Stimulated activated CD8-positive, alpha-beta memory T cell treated with anti-CD3 and anti-CD28 coated beads, Interleukin-4, amount 100 ng/mL, for 1 hour (primary cell): Measurements from ENCODE around the gene LRGUK.

Source experiments
- DNase-seq, 2 donors: peaks; one replicate each; pipeline ENCODE4 v3.0.0-alpha.2; 2020; ENCODE audit warnings: low read depth in 2 of 2, low spot score in 1 of 2

LRGUK gene

DNA sequence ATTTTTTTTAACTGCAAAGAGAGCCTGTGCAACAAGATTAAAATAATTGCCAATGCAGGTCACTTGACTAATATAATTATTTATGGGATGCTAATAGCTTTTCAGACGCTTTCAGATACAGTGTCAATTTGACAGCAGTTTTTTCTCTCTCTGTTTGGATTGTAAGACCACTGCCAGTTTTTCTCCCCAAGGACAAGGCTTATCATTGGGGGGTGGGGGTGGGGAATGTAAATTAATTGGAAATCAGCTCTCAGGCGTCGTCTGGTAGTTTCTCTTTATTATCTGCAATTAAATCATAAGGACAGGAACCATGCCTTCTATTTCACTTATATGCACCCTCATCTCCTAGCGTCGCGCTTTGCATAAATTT is 559 bp upstream of the LRGUK start:
- DNase-seq, result no peak

DNA sequence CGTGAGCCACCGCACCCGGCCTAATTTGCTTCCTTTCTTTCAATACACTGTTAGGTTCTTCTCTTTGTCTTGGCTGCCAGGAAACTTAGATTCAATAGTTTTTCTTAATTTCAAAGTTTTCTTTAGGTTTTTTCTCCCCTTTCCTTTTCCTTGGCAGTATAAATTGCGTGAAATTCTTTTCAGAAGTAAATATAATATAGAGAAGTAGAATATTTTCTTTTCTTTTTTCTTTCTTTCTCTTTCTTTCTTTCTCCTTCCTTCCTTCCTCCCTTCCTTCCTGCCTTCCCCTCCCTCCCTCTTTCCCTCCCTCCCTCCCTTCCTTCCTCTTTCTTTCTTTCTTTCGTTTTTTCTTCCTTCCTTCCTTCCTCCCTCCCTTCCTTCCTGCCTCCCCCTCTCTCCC is 1.7 kb downstream of the LRGUK start:
- DNase-seq, result no peak

DNA sequence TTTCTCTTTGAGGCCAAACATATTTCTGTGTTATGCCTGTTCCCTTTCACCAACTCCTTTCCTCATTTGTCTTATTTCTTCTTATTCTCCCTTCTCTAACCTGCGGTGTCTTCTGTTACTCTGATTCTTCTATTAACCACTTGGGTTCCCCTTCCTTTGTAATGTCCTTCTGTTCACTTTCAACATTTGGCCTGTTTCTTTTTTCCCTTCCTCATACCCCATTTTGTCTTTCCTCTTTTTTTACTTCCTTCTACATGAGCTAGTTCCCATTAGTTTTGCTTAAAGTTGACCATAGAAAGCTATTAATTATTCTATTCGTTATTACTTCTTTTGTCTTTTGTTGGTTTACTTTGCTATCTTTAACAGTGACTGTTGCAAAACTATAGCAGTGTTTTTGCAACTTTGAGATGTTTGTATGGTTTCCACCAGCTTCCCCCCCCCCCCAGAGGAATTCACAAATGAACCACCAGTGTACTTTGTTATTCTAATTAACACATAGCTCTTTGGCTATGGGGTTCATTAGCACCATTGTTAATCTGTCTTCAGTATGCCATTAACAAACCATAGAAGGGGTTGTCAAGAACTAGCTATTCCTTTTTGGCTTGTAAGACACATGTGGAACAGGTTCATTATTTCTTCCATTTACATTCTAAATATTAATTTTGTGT is 2.9 kb downstream of the LRGUK start:
- DNase-seq, result no peak

DNA sequence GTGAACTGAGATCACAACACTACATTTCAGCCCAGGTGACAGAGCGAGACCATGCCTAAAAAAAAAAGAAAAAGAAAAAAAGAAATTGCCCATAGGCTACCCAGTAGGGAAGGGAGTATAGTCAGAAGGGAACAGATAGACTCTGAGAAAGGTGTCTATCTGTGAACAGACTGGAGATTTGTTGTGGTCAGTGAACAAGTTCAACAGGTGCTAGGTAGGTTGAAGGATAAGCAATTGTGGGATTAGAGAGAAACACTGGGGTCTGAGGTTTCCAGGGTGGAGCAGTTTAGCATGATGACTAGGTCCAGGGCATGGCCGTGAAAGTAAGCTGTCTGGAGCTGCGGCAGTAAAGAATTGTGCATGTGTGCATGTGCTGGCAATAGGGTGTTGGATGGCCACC is 6.9 kb downstream of the LRGUK start:
- no peak for DNase-seq

DNA sequence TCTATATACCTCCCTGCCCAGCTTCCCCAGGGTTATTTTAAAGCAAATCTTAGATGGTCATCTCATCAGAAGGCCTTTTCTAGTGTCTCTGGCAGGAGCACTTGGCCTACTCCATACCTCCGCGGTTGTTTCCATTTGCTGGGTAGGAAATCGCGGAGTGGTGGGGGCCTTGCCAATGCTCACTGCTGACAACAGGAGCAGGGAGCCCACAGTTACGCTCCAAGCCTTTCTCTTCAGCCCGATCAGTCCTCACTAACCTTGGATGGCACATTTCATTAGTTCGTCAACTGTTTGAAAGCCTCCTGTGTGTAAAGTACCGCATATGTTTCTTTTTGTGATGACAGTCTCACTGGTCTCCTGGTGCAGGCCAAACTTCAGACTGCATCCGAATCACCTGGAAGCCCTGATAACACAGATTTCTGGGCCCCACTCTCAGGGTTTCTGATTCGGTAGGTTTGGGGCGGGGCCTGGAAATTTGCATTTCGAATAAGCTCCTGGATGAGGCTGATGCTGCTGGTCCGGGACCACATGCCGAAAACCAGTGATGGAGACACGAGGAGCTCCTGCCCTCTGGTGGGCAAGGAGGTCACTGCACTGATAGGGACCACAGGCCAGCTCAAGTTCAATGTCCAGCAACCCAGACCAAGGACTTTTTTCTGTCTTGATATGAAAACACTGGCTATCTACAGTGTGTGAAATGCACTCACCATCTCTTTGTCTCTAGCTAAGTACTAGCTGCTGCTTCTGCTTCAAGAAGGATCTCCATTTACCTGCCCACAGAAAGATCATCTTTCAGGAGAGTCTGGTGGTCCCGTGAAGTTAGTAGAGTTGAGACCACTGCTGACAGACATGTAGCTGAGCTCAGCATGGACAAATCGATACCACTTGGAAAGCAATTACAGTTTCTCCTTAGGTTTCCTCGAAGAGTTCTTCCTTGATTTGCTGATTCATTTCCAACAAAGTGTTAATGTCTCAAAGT is 14.0 kb downstream of the LRGUK start:
- no peak for DNase-seq

DNA sequence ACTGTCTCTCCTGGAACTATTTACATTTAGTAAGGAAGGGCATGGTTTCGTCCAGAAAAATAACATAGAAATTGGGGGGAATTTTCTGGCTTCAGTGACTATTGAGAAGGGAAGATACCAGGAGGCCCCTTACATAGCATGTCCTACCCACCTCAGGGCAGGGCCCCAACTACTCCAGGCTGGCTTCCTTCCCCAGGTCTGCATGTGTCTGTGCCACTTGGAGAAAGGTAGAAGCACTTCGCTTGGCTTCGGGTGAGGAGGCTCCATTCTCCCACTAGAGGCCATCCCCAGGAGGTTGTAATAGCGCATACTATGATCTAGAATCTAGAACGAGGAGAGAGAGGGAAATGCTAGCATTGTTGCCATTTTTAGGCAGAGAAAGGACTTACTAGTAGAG is 14.7 kb downstream of the LRGUK start:
- no peak for DNase-seq

DNA sequence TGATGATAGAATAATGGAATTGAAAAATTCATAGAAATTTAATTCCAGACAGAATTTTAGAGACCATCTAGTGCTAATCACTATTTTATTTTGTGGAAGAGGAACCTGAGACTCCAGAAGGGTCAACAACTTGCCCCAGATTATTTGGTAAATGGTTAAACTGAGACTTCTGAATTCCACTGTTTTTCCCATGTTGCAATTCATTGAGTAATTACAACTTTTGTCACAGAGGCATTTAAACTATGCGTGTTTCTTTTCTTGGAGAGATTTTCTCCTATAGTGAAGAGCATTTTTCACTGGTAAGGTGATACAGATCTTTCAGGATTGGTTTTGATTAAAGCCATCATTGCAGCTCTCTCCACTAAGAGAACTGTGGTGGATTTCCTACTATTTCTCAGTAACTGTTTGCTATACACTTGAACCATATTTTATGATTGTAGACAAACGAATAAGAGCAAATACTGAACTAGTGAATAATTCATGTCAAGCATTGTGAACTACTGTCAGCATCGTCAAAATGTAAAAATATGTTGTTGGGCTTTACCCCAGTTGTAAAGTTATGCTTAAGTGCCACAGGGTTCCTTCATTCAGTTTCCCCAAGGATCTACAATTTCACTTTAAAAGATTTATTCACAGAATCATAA is 26.5 kb downstream of the LRGUK start:
- no peak for DNase-seq

DNA sequence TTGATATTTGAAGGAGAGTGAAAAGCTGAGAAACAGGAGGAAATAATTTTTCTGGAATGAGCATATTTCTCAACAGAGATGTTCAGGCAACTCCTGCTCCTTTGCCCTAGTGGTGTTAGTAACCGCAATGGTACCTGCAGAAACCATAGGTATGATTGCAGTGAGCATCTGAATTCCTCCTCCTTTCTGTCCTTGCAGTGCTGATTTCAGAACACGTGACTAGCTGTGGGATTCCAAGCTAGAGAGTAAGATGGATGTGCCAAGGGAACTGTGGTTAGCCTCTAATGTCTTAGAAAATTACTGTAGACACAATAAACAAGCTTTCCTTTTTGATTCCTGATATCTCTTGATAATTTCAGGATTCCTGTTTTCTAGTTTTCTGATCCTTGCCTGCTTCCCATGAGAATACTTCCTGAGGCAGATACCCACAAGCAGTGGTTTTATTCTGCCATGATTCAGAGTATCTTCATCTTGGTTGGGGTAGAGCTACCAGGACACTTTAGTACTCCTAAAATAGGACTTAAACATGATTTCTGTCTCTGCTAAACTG is 27.5 kb downstream of the LRGUK start:
- no peak for DNase-seq

DNA sequence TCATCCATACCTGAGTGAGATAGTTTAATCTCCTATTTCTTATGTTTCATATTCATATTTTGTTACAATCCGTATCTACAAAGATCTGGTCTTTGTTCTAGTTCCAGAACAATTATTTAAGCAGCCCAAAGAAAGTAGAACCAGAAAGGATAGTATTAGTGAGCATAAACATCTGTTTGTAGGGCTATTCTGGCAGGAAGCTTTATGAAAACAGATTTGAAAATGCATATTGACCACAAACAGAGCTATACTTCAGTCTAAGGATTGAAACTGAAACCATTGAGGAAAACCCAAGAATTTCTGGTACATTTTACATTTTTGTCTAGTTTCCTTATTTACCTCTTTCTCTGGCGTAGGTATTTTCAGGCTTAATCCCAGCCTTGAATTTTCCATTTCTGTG is 28.1 kb downstream of the LRGUK start:
- no peak for DNase-seq

DNA sequence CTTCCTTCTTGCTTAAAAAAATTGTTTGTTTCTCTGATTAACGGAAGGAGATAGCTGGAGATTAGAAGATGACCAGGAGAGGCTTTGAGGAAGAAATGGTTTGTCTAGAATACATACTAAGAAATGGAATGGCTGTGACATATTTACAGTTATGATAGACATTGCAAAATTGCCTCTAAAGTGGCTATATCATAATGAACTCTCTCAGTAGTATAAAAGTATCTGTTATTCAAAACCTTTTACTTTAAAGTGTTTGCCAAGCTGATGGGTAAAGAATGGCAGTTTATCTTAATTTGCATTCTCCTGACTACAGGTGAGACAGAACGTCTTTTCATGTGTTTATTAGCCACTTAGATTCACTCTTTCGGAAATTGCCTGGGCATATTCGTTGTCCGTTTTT is 28.7 kb downstream of the LRGUK start:
- no peak for DNase-seq

DNA sequence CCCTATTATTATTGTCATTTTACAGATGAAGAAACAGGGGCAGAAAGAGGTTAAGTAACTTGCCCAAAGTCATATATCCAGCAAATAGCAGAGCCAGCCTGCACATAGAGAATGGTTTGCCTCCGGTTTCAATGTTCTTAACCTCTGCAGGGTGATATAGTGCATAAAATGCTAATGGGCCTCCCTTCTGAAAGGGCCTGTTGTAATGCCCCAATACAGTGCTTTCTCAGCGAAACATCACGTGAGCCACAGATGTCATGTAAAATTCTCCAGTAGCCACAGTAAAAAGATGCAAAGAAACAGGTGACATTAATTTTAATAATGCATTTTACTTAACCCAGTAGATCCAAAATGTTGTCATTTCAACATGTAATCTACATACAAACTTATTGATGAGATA is 38.1 kb downstream of the LRGUK start:
- DNase-seq, result no peak

DNA sequence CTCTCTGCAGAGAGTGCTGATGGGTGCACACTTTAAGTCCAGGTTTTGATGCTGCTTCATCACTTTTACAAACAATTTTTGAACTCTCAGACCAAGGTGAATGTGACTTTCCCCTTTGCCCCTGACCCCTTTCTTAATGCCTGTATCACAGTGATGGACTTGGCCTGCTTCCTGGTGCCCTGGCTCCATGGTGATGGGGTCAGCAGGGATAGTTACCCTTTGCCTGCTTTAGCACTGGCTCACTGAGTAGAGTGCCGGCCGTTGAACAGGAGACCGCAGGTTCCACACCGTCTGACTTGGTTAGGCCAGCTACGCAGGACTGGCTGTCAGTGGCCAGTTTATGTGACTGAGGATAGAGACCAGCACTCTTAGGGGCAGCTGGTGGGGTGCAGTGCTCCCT is 40.1 kb downstream of the LRGUK start:
- DNase-seq, result no peak

DNA sequence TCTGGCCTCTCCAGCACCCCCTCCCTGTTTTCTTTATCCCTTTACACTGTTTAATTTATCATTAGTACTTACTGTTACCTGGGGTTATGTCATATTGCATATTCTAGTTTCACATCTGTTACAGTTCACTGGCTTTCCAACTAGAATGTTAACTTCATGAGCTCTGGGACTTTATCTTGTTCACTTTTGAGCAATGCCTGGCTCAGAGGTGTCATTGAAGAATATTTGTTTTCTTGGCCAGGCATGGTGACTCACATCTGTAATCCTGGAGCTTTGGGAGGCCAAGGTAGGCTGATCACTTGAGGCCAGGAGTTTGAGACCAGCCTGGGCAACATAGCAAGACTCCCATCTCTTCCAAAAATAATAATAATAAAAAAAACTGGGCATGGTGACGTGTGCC is 40.7 kb downstream of the LRGUK start:
- DNase-seq, result no peak

DNA sequence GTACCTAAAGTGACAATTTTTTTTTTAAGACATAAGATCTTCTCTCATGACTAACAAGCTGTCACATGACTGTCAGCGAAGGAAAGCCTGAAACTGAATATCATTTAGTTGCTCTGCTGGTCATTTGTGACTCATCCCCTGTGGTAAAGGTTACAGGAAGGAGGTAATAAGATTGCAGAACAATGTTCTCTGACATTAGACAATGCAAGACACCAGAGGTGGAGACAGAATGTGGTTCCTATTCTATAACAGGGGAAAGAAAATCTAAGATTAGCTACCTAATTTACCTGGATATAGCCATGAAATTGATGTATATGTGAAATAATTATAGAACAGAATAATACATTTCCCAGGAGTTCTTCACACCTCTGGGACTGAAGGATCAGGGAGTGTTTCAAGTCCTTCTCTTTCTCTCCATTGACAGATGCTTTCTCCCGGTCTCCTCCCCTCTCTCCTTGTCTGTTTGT is 47.7 kb downstream of the LRGUK start:
- DNase-seq, result no peak

DNA sequence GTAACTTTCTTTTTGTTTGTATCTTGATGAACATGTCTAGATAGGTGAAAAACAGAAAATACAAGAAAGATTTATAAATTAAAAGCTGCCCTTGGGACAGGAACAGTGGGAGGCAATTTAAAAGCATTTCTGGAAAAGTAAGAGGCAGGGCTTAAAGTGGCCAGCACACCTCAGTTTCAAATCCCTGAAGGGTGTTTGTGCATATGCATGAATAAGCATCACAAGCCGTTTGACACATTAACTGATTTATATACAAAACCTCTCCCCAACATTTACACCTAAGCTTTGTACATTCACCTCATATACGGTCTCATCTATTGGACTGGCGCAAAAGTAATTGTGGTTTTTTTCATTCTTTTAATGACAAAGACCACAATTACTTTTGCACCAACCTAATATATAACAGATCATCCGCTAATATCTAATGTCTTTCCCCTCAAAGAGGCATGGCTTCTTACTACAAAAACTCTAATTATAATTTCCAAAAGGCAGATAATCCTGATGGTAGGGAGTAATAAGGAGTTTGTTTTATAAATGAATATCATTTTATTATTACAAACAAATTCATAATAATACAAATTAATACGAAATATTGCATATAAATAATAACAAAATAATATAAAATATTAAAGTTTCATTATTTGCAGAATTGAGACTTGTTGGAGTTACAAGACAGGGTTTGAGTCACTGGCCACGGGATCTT is 48.3 kb downstream of the LRGUK start:
- no peak for DNase-seq

DNA sequence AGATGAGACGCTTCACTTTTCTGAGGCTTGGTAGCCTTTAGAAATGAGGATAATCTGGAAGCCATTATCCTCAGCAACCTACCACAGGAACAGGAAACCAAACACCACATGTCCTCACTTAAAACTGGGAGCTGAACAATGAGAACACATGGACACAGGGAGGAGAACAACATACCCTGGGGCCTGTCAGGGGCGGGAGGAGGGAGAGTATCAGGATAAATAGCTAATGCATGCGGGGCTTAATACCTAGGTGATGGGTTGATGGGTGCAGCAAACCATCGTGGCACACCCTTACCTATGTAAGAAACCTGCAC is 48.9 kb downstream of the LRGUK start:
- no peak for DNase-seq

DNA sequence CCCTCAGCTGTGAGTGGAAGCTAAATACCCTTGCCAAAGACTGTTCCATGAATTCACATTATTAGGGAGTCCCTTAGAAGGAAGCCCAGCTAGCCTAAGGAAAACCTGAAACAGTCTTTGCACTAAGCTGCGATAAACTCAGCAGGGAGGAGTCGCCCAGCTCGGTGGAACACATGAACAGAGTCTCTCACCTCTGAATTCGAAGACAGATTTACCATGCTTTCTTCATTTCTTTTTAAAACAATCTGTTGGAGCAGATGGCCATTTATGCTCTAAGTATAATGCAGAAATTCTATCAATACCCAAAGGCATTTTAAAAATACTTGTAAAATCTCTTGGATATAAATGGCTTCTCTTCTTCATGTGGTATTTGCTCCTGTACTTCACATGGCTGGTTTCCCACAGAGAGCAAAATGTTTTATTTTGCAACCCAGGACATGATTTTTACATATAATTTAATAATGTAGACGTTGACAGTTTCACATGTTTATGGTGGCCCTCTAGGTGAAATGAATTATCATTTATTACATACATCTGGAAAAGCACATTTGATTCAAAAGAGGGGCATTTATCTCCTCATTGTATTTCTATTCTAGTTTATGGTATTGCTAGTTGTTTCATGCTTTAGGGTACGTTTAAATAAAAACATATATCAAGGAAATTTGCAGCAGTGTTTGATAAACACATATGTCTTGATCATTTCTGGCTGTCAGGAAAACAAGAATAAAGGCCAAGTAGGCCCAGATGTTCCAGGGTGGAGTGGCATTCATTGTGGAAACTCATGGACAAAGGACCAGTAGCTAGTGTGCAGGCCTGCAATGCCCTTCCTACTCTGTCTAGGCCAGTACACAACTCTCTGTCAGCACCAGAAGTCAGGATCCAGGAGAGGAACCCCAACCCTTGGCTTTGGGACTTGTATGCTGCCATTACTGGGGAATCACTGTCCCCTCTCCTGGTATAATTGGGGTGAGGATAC is 52.2 kb downstream of the LRGUK start:
- no peak for DNase-seq

DNA sequence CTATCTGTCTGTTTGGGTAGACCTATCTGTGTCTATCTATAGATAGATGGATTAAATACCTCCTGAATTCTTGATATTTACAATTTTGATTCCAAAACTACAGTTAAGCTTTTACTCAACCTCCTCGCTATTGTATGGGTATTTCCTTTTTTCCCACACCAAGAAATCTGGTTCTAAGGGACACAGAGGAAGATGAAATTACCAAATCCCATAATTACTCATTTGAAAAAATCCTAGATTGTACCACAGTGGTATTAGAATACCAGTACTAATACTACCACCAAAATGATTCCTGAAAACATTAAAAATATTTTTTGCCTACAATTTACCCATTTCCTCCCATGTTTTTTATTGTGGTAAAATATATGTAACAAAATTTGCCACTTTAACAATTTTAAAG is 53.2 kb downstream of the LRGUK start:
- DNase-seq, result no peak

DNA sequence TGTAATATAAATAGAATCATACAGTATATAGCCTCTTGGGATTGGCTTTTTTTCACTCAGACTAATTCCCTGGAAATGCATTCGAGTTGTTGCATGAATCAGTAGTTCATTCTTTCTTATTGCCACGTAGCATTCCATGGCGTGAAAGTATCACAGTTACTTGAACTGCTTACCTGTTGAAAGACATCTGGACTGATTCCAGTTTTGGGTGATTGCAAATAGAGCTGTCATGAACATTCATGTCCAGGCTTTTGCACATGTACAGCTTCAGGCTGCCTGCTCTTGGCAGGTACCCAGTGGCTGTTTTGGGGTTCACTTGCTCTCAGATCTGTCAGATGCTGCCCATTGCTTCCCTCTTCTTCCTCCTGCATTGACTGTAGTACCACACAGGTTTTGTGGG is 54.9 kb downstream of the LRGUK start:
- no peak for DNase-seq

DNA sequence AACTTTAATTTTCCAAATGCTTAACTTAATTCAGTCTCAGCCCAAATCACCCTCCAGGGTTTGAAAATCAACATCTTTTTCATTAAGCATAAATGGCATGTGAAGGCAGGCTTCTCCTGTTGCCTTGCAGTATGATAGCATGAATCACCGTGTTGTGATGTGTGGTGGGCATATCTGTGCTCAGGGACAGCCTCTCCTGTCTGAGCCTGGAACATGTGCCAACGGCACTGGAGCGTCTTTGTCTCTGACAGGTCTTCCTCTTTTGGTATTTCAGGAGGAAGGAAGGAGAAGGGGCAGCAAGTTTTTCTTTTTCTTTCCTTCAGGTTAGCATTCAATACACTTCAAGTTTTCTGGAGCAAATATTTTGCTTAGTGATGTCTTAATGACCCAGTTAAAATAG is 57.6 kb downstream of the LRGUK start:
- DNase-seq, result no peak
